Measurements from ENCODE around the gene FAM43A.

- TF ChIP-seq CREB1 (IDR thresholded peaks at IDR 0.05): no peak
- TF ChIP-seq CREB1 (CRISPR knock-in tag; IDR thresholded peaks at IDR 0.05): no peak
- TF ChIP-seq NFYB (IDR thresholded peaks at IDR 0.05; ENCODE audit: extremely low read depth, insufficient read length): no peak
- no peak for TF ChIP-seq CEBPZ (IDR thresholded peaks at IDR 0.05; ENCODE audit: borderline replicate concordance, low read depth, low read length)
- TF ChIP-seq CTCF (IDR thresholded peaks at IDR 0.05 in 2 of 3, conservative IDR thresholded peaks at IDR 0.05 in 1 of 3; ENCODE audit: insufficient read depth in 2 of 3, low read depth in 1 of 3, low read length in 3 of 3): no peak
- TF ChIP-seq CBFB (CRISPR knock-in tag; IDR thresholded peaks at IDR 0.05): no peak
- no peak for TF ChIP-seq XRCC3 (IDR thresholded peaks at IDR 0.05)
These were observed 4.6 kb upstream of the FAM43A start for GRCh38 chr3:194680888-194681615.

Measured in K562 (cell line).